ENCODE data around the gene PROM2. TPM values are rescaled to one million over a fixed set of nuclear protein-coding genes. Genes with fewer than 3 reads are reported as not detected.

PROM2 gene
- total RNA-seq, 4 donors from 2014 or later: 0.50 to 3.2 (median 2.1) TPM

DNA sequence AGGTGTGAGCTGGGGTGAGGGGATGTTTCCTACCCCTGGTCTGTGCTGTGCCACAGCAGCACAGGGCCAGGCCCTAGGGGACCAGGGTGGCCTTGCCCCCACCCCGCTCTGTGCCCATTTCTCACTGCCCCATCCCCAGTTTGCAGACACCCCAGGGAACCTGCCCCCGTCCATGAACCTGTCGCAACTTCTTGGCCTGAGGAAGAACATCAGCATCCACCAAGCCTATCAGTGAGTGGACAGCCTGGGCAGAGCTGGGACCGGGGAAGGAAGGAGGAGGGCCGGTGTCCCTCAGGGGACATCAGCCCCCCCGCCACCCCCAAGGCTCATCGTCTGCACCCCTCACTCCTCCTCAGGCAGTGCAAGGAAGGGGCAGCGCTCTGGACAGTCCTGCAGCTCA, 7.5 kb downstream of the PROM2 start:
- TF ChIP-seq POLR2A (IDR thresholded peaks at IDR 0.05; ENCODE audit: low read depth) (no peak), EP300 (IDR thresholded peaks at IDR 0.05) (no peak), POLR2AphosphoS5 (IDR thresholded peaks at IDR 0.05) (no peak)
- TF ChIP-seq, protein P1, sequence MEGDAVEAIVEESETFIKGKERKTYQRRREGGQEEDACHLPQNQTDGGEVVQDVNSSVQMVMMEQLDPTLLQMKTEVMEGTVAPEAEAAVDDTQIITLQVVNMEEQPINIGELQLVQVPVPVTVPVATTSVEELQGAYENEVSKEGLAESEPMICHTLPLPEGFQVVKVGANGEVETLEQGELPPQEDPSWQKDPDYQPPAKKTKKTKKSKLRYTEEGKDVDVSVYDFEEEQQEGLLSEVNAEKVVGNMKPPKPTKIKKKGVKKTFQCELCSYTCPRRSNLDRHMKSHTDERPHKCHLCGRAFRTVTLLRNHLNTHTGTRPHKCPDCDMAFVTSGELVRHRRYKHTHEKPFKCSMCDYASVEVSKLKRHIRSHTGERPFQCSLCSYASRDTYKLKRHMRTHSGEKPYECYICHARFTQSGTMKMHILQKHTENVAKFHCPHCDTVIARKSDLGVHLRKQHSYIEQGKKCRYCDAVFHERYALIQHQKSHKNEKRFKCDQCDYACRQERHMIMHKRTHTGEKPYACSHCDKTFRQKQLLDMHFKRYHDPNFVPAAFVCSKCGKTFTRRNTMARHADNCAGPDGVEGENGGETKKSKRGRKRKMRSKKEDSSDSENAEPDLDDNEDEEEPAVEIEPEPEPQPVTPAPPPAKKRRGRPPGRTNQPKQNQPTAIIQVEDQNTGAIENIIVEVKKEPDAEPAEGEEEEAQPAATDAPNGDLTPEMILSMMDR (IDR thresholded peaks at IDR 0.05): no peak
- H3K27me3 ChIP-seq: no peaks in the 10 kb centered on the region
- H3K4me1 ChIP-seq: no peaks in the 10 kb centered on the region
- H3K36me3 ChIP-seq: no peaks in the 10 kb centered on the region
- intact Hi-C loops (cut with DNase I): no loop called here
- WGBS: 79% methylated on average over 6 of the region's 8 CpGs
- no peak for DNase-seq (ENCODE audit: extremely low spot score)
- H3K9me3 ChIP-seq: no peaks in the 10 kb centered on the region
- no peak overlapping the region for H3K4me3 ChIP-seq
- H3K27ac ChIP-seq (replicated peaks in 1 of 4): no peak overlapping the region

DNA sequence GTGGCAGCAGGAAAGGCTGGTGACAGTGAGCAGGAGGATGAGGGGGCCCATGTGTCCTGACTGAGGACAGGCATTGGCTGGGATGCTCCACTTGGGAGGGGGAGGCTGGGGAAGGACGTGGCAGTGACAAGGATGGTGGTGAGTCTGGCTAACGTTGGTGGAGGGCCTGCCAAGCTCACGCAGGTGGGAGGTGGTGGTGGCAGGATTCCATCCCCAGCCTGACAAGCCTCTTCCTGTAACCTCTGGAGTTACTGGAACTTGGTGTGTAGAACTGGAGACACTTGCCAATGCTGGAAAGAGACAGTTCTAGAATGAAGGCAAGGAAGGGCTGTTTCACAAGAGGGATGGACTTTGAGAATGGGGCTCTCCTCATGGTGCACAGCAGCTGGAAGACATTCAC, 8.2 kb downstream of the PROM2 start:
- H3K9me3 ChIP-seq: no peaks in the 10 kb centered on the region
- no peak overlapping the region for H3K4me3 ChIP-seq
- no peaks in the 10 kb centered on the region for H3K27me3 ChIP-seq
- TF ChIP-seq, protein P1 (IDR thresholded peaks at IDR 0.05): no peak
- TF ChIP-seq POLR2A (IDR thresholded peaks at IDR 0.05; ENCODE audit: low read depth) (no peak), POLR2AphosphoS5 (IDR thresholded peaks at IDR 0.05) (no peak)
- intact Hi-C loops (cut with DNase I): no loop called here
- WGBS: 26% methylated on average over 3 of the region's 3 CpGs
- no peak for DNase-seq (ENCODE audit: extremely low spot score)
- H3K36me3 ChIP-seq: no peaks in the 10 kb centered on the region
- no peaks in the 10 kb centered on the region for H3K4me1 ChIP-seq
- no peak overlapping the region for H3K27ac ChIP-seq (replicated peaks in 1 of 4)

- TF ChIP-seq, protein P1 (IDR thresholded peaks at IDR 0.05): no peak
- TF ChIP-seq POLR2AphosphoS5 (IDR thresholded peaks at IDR 0.05): no peak
- no peak for TF ChIP-seq POLR2A (IDR thresholded peaks at IDR 0.05; ENCODE audit: low read depth)
- TF ChIP-seq EP300 (IDR thresholded peaks at IDR 0.05): no peak
- no peak overlapping the region for H3K4me3 ChIP-seq
- DNase-seq (ENCODE audit: extremely low spot score): no peak
- H3K9me3 ChIP-seq: no peaks in the 10 kb centered on the region
- H3K27me3 ChIP-seq: no peaks in the 10 kb centered on the region
- H3K27ac ChIP-seq (replicated peaks in 1 of 4): no peak overlapping the region
- no peaks in the 10 kb centered on the region for H3K4me1 ChIP-seq
- intact Hi-C loops (cut with DNase I): no loop called here
- H3K36me3 ChIP-seq: no peaks in the 10 kb centered on the region
- WGBS: 95% methylated on average over 4 of the region's 4 CpGs
Measured at GRCh38 chr2:95283562-95283961, 9.3 kb downstream of the PROM2 start.

- Histone ChIP-seq H3K4me3 (no peak overlapping the region), H3K4me1 (no peaks in the 10 kb centered on the region), H3K9me3 (peaks cover 0 to 2% (median 0%) of the 10 kb centered on the region in 4 donors), H3K27ac (replicated peaks in 1 of 4) (no peak overlapping the region), H3K36me3 (no peaks in the 10 kb centered on the region), H3K27me3 (no peaks in the 10 kb centered on the region)
- DNase-seq (ENCODE audit: extremely low spot score): no peak
- intact Hi-C loops (cut with DNase I): no loop called here
- TF ChIP-seq, protein P1 (IDR thresholded peaks at IDR 0.05): no peak
- no peak for TF ChIP-seq POLR2A (IDR thresholded peaks at IDR 0.05; ENCODE audit: low read depth)
- TF ChIP-seq EP300 (IDR thresholded peaks at IDR 0.05): no peak
- no peak for TF ChIP-seq POLR2AphosphoS5 (IDR thresholded peaks at IDR 0.05)
- WGBS: 91% methylated on average over 11 of the region's 13 CpGs
Measured at GRCh38 chr2:95284886-95285541, 10.8 kb downstream of the PROM2 start.

DNA sequence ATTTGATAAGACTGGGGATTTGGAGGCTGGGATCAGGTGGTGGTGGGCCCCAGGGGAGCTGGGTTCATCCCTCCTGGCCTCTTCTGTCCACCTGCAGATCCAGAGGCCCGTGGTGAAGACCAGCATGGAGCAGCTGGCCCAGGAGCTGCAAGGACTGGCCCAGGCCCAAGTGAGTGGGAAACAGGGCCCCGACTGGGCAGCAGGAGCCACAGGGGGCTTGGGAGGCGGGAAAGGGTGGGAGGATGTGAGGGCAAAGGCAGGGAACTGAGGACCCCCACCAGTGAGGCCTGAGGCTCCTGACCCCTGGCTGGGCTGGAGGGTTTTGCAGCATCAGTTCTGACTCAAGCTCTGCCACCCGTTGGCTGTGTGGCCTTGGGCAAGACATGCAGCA, 11.3 kb downstream of the PROM2 start:
- no peak for TF ChIP-seq POLR2A (IDR thresholded peaks at IDR 0.05; ENCODE audit: low read depth)
- no peaks in the 10 kb centered on the region for H3K36me3 ChIP-seq
- DNase-seq (ENCODE audit: extremely low spot score): no peak
- H3K27me3 ChIP-seq: no peaks in the 10 kb centered on the region
- H3K4me1 ChIP-seq: no peaks in the 10 kb centered on the region
- WGBS: 67% methylated on average over 1 of the region's 4 CpGs
- intact Hi-C loops (cut with DNase I): no loop called here
- H3K9me3 ChIP-seq: peaks cover 0 to 7% (median 4%) of the 10 kb centered on the region in 4 donors
- no peak overlapping the region for H3K27ac ChIP-seq (replicated peaks in 1 of 4)
- H3K4me3 ChIP-seq: no peak overlapping the region
